ENCODE data around the gene NPR2.

The NPR2 gene

GRCh38 chr9:35801328-35802128 lies 10.1 kb downstream of the NPR2 start:
- DNase-seq (ENCODE audit: low read depth): no peak

GRCh38 chr9:35806101-35806500 lies 14.7 kb downstream of the NPR2 start:
- DNase-seq (ENCODE audit: low read depth): no peak

DNA sequence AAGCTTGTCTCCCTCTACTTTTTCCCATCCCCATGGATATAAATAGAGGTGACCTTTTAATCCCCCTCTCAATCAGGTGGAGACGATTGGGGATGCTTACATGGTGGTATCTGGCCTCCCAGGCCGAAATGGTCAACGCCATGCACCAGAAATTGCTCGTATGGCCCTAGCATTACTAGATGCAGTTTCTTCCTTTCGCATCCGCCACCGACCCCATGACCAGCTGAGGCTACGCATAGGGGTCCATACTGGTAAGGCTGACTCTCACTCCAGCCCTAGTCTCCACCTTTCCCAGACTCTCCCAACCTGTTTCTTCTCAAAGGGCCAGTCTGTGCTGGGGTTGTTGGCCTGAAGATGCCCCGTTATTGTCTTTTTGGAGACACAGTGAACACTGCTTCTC lies 17.0 kb downstream of the NPR2 start:
- DNase-seq (ENCODE audit: low read depth): no peak

DNA sequence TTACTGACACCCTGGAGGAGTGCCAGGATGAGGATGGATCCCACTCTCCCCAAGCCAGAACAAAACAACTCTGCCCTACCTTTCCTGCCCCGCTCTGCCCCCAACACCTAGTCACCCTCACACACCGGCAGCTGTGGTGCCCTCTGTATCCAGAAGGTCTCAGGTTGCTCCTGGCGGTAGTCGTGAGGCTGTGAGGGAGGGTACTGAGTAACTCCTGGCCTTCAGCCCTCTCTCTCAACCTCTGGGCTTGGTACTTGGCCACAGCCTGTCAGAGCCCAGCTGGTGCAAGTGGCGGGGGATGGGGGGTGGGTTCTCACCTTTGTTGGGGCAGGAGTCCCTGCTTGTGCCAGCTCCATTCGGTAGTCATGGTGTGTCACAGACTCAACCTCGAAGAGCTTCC lies 18.7 kb downstream of the NPR2 start:
- DNase-seq (ENCODE audit: low read depth): no peak

DNA sequence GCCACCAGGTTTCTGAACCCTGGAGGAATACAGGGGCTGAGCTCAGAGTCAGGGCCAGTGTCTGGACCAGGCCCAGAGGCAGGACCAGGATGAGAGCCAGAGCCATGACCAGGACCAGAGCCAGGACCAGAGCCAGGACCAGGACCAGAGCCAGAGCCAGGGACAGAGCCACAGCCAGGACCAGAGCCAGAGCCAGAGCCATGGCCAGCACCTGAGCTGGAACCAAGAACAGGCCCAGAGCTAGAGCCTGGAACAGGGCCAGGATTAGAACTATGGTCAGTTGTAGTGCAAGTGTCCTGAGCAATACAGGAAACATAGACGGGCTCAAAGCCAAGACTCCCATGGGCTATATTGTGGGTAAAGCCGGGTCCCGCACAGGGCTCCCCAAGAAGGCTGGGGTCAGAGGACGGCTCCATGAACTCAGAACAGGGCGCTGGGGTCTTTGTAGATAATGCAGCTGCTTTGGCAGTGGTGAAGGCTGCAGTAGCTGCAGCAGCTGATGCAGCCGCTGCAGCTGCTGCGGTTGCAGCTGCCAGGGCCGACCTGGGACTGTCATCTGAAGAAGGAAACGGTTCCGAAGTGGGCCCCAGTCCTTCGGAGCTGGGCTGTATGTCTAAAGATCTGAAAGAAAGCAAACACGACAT lies 20.1 kb downstream of the NPR2 start:
- no peak for DNase-seq (ENCODE audit: low read depth)

DNA sequence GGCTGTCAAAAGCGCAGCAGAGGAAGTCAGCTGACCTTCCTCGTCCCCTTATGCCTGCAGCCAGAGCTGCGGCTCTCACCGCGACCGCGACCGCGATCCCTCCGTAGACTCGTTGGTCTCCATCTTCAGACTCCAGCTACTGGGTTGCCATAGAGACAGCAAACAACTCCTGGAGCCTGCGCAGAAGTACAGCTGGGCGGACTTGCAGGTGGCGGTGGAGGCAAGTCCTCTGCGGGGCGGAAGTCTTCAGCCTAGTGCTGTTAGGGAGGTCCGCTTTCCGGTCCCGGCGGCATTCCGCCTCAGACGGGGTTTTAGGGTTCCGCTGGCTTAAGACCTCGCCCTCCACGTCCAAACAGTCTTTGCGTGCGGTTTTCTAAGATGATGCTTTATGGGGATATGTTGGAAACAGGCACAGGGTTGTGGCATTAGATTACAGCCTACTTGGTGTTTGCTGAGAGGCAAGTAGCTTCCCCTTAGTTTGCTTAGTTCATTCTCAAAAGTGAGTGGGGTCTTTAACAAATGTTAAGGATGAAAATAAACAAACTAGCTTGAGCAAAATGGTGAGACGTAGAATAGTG lies 20.7 kb downstream of the NPR2 start, which contains the start of gene SPAG8:
SPAG8 (minus strand) TSS at position 238 of the 578 bp plus-strand sequence; CDS start at position 123, 115 bp downstream.
- DNase-seq (ENCODE audit: low read depth): peak; percentile 87

GRCh38 chr9:35813434-35814105 lies 22.2 kb downstream of the NPR2 start:
- DNase-seq (ENCODE audit: low read depth): no peak

DNA sequence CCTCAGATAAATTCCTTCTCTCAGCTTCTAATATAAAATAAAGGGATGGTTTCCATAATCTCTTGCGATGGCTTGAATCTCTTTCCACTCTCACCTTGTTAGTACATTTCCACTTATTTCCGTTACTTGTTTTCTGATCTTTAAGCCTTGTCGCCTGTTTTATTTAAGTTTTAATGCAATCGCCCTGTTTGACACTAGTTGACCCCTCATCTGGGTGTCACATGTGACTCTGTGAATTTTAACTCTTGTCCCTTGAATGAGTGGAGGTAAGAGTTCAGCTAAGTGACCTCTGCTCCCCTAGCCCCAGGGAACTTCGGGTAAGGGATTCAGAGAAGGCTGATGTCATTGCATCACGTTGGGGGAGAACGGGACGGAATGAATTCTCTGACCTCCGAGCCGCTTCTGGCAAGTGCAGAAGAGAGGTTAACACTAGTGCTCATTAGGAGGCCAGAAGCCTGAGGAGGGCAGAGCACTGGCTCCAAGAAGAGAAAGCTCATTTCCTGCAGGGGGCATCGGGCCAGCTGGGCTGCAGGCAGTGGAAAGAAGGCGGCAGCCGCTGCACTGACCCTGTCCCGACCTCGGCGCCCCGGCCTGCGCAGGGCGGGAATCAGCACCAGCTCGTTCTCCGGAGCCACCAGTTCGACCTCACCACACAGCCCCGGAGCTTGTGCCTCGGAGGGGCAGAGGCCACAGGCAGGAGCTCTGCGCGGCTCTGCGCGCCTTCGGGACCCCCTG lies 22.9 kb downstream of the NPR2 start:
- DNase-seq (ENCODE audit: low read depth): peak; percentile 28

- DNase-seq (ENCODE audit: low read depth): peak; percentile 97
These were observed 23.6 kb downstream of the NPR2 start, which contains the start of gene HINT2 for GRCh38 chr9:35814841-35815543. Gene HINT2 (minus strand): TSS chr9:35815042. CDS start chr9:35814979, 63 bp downstream.

DNA sequence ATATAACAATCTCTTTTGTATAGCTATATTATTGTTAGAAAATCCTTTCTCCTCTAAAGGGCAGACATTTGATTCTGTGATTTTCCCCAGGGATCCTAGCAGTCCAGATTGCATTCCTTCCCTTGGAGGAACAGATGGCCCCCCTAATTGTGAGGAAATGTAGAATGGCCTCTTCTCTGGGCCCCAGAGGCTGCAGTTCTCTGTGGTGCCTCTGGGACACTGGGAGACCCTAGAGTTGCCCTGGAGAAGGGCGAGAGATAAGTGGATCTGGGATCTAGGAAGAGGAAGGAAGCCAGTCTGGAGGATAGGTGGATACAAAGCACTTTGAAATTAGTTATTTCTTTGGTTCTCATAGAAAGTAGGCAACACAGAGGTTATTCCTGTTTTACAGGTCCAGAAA lies 25.3 kb downstream of the NPR2 start:
- no peak for DNase-seq (ENCODE audit: low read depth)

- no peak for DNase-seq (ENCODE audit: low read depth)
These were observed 26.9 kb downstream of the NPR2 start for GRCh38 chr9:35818341-35818740.

DNA sequence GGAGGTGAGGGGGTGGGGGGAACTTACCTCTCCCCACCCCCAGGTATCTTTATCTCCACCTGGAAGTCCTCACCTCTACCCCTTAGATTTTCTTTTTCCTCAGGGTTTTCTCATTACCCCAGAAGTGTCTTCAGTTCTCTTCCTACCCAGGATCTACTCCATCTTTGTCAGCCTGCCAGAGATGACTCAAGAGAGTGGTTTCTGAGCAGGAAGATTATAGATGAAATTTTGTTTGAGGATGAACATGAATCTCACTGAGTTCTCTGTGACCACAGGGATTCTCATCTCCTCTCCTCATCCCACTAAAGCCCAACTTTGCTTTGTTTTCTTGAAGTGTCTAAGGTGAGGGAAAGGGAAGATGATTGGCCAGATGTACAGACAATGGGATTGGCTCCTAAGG lies 28.7 kb downstream of the NPR2 start:
- no peak for DNase-seq (ENCODE audit: low read depth)

DNA sequence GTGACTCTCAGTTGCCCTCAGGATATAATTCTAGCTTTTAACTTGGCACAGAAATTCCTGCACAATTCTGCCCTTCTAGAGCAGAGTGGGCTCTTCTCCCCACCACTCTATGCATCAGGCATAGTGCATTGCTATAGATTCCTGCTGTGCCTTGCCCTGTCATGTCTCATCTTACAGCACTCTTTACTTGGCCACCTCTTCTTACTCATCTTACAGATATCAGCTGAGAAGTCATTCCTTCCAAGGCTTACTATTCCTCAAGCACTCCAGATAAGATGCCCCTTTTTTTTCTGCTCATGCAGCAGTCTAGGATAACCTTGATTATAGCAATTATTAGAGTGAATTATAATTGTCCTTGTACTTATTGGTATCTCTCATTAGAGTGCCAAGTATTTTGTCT lies 31.5 kb downstream of the NPR2 start:
- DNase-seq (ENCODE audit: low read depth): no peak

DNA sequence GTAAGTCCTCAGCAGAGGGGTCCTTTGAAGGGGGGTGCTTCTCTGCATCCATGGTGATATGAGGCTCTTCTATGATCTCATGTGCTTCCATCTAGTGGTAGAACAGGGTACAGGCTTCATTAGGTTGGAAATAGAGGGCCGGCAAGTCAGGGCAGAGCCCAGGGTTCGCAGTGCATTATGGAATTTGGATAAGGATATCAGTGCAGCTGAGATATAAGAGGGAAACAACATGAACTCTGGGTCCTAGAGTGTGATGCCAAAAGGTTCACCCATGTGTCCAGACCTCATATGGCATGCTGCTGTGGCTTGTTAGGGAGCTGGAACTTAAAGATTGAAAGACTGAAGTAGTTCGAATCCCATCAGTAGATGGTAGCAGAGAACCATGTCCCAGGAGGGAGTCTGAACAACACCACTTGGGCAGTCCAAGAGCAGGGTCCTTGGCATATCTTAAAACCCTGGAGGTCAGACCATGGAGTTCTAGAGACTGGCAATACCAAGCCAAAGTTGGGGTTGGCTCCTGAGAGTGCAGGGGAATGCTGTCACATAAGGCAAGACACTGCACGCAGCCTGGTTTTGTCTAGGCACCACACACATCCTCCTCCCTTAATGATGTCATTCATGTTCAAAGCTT lies 34.8 kb downstream of the NPR2 start:
- DNase-seq (ENCODE audit: low read depth): no peak

DNA sequence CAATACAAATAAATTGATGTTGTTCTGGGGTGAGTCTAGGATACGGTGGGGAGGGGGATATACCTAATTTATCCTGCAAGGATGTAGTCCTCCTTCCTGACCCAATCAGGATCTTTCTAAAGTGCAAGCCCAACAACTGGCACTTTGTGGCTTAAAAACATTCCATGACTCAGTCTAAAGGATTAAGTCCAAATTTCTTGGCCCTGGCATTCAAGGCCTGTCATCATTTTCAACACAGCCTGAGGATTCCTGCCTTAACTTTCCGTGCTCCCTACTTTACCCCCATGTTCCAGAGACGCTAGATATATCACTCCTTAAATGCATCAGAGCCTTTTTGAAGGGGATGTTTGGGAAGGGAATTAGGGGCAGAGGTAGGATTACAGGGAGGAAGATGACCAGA lies 36.1 kb downstream of the NPR2 start:
- DNase-seq (ENCODE audit: low read depth): no peak

DNA sequence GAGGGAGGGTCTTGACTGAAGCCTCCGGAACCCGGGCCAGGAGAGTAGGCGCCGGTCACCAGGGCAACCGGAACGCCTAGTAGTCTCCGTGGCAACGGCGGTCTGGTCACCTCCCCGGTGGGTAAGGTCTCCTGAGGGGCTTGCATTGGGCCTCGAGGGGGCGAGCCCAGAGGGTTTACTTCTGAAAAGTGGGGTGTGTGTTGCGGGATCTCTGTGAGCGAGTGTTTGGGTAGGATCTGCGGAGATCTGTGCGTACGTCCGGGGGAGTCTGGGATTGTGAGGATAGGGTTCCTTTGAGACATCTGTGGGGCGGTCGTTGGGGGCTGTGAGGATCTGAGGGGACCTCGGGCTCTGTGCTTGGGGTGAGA lies 37.3 kb downstream of the NPR2 start, which contains the start of gene FAM221B:
FAM221B (minus strand) TSS at position 17 of the 368 bp plus-strand sequence. CDS start 2,571 bp downstream, outside the sequence.
- no peak for DNase-seq (ENCODE audit: low read depth)

DNA sequence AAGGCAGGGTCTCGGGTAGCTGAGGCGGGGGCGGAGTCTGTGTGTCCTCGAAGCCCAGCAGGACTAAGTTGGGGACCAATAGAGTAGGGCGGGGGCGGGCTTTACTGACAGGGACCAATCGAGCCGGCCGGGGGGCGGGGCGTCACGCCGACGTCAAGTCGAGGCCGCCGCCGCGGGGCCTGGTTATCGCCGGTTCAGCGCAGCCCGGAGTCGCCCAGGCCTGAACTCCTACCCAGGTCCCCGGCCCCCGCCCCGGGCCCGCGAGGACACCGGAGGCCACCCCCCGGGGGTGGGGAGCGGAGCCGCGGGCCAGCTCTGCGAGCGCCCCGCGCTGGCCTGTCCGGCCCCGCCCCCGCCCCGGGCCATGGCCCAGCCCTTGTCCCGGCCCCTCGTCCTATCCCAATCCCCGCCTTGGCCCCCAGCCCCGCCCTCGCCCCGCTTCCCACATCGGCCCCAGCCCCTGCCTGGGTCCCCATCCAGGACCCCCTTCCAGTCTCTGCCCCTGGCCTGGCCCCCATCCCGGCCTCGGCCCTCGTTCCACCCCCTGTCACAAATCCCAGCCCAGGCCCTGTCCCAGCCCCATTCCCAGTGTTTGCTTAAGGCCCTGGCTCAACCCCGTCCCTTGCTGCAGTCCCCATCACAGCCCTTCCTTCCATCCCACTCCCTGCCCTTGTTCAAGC lies 37.8 kb downstream of the NPR2 start, which contains the start of gene TMEM8B:
TMEM8B (plus strand) TSS at position 145 of the 680 bp plus-strand sequence; CDS start at position 365, 220 bp downstream.
- peak; percentile 91 for DNase-seq (ENCODE audit: low read depth)

DNA sequence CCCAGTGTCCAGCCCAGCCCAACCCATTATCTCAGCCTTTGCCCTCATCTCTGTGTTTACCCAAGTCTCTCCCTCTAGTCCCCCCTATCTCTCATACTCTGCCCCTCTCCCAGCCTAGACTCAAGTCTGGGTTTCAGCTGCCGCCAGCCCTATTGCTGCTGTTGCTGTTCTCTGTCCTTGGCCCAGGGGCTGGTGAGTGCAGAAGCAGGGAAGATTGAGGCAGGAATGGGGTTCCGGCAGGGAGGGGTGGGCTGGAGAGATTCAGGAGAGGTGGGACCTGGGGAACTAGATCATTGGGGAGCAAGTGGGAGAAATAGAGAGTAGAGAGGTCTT lies 38.3 kb downstream of the NPR2 start:
- DNase-seq (ENCODE audit: low read depth): no peak

DNA sequence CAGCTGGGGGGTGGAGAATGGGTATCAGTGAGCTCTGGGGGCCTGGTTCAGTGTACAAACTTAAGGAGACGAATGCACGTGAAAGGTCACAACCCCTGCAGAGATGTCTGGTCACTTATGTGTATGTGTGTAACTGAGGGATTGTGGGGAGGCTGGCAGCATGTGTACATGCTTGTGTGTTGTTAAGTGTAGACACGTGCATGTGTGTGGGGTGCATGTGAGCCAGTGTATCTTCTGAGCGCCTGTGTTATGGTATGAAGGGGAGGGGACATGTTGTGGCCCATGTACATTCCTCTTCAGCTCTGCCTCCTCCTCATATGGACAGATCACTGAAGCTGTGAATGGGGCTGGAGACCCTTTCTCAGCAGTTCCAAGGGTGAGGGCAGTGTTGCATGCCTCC lies 39.6 kb downstream of the NPR2 start:
- DNase-seq (ENCODE audit: low read depth): no peak

DNA sequence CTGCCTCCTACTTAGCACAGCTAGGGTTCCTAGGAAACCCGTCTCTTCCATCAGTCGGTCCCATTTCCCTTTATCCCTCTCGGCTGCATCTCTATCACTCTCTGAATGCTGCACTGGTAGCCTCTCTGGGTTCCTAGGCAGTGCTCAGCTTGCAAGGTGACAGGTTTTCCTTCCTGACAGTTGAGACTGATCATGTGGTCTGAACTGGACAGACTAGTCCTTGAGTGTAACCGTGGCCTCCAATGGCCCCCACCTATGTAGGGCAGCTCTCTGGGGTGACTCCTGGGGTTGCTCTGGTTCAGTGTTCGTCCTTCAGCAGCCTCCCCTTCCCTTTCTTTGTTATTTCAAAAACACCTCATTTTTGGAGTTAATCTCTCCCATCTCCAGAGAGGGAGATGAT lies 41.4 kb downstream of the NPR2 start:
- DNase-seq (ENCODE audit: low read depth): no peak
